Measurements from ENCODE around the gene CAD. TPM values are rescaled to one million over a fixed set of nuclear protein-coding genes. Genes with fewer than 3 reads are reported as not detected.

Gene CAD
- total and polyA plus RNA-seq, 8 donors: 4.4 to 130 (median 15.9) TPM

DNA sequence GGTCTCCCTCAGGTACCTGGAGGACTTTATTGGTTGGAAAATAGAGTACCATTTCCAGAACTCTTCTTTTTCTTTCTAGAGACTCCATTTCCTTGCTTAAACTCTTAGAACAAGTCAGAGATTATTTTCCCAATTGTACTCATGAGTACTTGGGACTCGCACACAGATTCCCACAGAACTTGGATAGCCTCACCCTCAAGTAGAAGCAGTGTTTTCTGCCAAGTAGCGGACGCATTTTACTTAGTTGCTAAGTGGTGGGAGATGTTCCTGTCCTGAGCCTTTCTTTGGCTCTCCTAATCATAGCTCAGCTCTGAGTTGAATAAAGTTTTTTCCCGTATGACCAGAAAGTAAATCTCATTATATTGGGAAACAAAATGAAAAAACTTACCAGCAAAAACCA lies 28.5 kb downstream of the CAD start:
- H3K9me3 ChIP-seq: no peaks in the 10 kb centered on the region
- 78 to 87% (median 84%) methylated on average over 4 of the region's 4 CpGs for WGBS, 5 donors

DNA sequence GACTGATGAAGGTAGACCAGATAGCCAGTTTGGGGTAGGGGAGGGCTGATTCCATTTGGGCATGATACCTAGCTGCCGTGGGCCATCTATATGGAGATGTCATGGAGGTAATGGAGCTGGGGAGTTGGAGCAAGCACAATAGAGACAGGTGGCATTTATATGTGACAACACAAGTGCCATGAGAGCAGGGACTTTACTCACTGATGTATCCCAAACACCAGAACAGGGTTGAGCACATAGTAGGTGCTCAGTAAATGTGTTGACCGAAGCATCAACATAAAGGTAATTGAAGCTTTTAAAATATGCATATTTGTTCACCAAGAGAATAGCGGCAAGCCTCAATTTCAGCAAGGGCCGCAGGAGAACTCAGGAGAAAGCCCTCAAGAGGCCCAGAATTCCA lies 30.7 kb downstream of the CAD start:
- H3K4me3 ChIP-seq: no peak overlapping the region
- H3K4me1 ChIP-seq: peaks cover 5 to 7% (median 6%) of the 10 kb centered on the region in 4 donors
- no peak for DNase-seq
- TF ChIP-seq EP300 (IDR thresholded peaks at IDR 0.05) (no peak), POLR2AphosphoS5 (IDR thresholded peaks at IDR 0.05) (no peak), POLR2A (IDR thresholded peaks at IDR 0.05) (no peak)
- TF ChIP-seq, protein P1, sequence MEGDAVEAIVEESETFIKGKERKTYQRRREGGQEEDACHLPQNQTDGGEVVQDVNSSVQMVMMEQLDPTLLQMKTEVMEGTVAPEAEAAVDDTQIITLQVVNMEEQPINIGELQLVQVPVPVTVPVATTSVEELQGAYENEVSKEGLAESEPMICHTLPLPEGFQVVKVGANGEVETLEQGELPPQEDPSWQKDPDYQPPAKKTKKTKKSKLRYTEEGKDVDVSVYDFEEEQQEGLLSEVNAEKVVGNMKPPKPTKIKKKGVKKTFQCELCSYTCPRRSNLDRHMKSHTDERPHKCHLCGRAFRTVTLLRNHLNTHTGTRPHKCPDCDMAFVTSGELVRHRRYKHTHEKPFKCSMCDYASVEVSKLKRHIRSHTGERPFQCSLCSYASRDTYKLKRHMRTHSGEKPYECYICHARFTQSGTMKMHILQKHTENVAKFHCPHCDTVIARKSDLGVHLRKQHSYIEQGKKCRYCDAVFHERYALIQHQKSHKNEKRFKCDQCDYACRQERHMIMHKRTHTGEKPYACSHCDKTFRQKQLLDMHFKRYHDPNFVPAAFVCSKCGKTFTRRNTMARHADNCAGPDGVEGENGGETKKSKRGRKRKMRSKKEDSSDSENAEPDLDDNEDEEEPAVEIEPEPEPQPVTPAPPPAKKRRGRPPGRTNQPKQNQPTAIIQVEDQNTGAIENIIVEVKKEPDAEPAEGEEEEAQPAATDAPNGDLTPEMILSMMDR (IDR thresholded peaks at IDR 0.05): no peak
- intact Hi-C loops (cut with DNase I; ENCODE audit: low total_unique reads): no loop called here
- 64 to 88% (median 81%) methylated on average over 4 of the region's 4 CpGs for WGBS, 5 donors
- no peak overlapping the region for H3K27ac ChIP-seq
- no peaks in the 10 kb centered on the region for H3K9me3 ChIP-seq
- peaks cover 0 to 34% (median 18%) of the 10 kb centered on the region in 3 donors for H3K27me3 ChIP-seq
- H3K36me3 ChIP-seq: peaks cover 13 to 23% (median 18%) of the 10 kb centered on the region in 4 donors

More for the DNA sequence above, 28.5 kb downstream of the CAD start:
- no peak overlapping the region for H3K27ac ChIP-seq
- TF ChIP-seq POLR2A (IDR thresholded peaks at IDR 0.05) (no peak), EP300 (IDR thresholded peaks at IDR 0.05) (no peak)
- TF ChIP-seq, protein P1 (IDR thresholded peaks at IDR 0.05): no peak
- H3K36me3 ChIP-seq: peaks cover 36 to 45% (median 40%) of the 10 kb centered on the region in 4 donors
- H3K4me3 ChIP-seq: no peak overlapping the region
- peak in 1 of 2 donors; percentile 34 for DNase-seq
- intact Hi-C loops (cut with DNase I; ENCODE audit: low total_unique reads): no loop called here
- peaks cover 0 to 13% (median 10%) of the 10 kb centered on the region in 3 donors for H3K27me3 ChIP-seq
- peaks cover 5 to 6% (median 6%) of the 10 kb centered on the region in 4 donors for H3K4me1 ChIP-seq

DNA sequence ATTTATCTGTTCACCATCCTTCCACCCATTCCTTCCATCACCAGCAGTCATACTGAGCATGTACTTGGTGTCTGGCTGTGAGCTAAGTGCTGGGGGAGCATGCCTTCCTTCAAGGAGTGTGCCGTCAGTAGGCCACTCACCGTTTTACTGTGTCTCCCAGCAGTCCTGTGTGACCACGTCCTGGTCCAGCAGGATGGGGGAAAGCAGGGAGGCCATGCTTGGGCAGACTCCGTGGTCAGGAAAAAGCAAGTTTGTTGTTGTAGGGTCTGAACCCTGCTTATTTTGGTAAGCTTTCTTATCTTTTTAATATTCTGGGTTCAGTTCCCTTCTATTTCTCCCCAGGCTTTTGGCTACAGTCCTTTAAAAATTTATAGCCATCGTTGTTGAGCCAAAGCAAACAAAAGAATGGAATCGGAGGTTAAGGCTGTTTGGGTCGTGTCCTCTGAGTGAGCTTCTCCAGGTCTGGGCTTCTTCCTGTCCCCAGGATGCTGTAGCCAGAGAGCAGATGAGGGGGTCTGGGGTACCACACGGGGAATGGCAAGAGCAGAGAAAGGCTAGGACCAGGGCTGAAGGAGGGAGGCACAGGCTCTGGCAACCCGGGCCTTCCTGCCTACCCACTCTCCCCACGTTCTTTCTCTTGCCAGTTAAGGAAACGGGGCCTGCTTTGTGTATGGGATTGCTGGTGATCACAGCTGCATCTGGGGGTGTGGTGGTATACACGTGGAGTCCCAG lies 32.2 kb downstream of the CAD start:
- intact Hi-C loops (cut with DNase I; ENCODE audit: low total_unique reads): no loop called here
- Histone ChIP-seq H3K9me3 (no peaks in the 10 kb centered on the region), H3K36me3 (peaks cover 1 to 8% (median 4%) of the 10 kb centered on the region in 4 donors), H3K4me3 (no peak overlapping the region), H3K27ac (no peak overlapping the region), H3K27me3 (peaks cover 0 to 48% (median 18%) of the 10 kb centered on the region in 3 donors), H3K4me1 (peaks cover 5 to 7% (median 6%) of the 10 kb centered on the region in 4 donors)
- TF ChIP-seq POLR2A (IDR thresholded peaks at IDR 0.05): no peak
- no peak for TF ChIP-seq POLR2AphosphoS5 (IDR thresholded peaks at IDR 0.05)
- TF ChIP-seq, protein P1 (IDR thresholded peaks at IDR 0.05): no peak
- TF ChIP-seq EP300 (IDR thresholded peaks at IDR 0.05): no peak
- no peak for DNase-seq
- 43 to 62% (median 51%) methylated on average over 12 of the region's 12 CpGs for WGBS, 5 donors

DNA sequence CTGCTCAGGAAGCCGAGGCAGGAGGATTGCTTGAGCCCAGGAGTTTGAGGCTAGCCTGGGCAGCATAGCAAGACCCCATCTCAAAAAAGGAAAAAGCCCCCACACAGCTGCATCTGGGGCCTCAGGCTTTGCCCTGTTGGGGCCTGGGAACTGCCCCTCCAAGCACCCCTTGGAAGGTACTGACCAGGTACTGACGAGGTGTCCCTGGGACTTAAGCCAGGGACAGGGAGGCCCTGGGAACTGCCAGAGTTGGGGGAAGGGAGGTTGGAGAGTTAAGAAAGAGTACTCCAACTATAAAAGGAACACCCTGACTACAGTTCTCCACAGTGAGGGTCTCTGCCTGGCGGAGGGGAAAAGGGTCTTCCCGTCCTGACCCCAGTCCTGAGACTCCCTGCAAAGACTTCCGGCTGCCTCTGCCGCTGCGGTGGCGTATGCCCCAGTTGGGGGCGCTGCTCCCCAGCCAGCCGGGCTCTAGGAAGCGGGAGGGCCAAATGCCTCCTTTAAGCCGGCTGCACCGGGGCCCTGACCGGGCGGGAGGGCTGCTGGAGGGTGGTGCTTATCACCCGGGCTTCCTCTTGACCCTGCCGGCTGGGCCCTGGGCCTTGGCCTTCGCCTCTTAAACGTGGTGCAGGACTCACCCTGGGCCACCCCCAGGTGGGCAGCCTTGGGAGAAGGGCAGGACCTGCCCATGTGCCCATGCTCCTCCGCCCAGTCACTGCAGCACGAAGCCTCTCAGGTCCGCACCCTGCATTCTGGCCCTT lies 32.9 kb downstream of the CAD start:
- intact Hi-C loops (cut with DNase I; ENCODE audit: low total_unique reads): no loop called here
- 12 to 30% (median 18%) methylated on average over 9 to 22 of the region's 22 CpGs for WGBS, 5 donors

More for the DNA sequence above, 32.9 kb downstream of the CAD start:
- Histone ChIP-seq H3K27ac (no peak overlapping the region), H3K9me3 (no peaks in the 10 kb centered on the region), H3K4me1 (peaks cover 5 to 7% (median 6%) of the 10 kb centered on the region in 4 donors), H3K4me3 (no peak overlapping the region), H3K36me3 (peaks cover 0 to 1% (median 0%) of the 10 kb centered on the region in 4 donors), H3K27me3 (peaks cover 0 to 56% (median 18%) of the 10 kb centered on the region in 3 donors)
- TF ChIP-seq, protein P1 (IDR thresholded peaks at IDR 0.05): peak in 5 of 7 experiments; percentile 23 to 61 (median 37)
- TF ChIP-seq EP300 (IDR thresholded peaks at IDR 0.05): no peak
- peak; percentile 60 to 77 for DNase-seq

Measured in stomach (tissue), 9 donors.